Mesendoderm (in vitro differentiated cells): ENCODE measurements around the gene CTBP1.
A peak's percentile ranks its signal among the peaks of the same experiment; 100 is the strongest.

Experiments
- DNase-seq: peaks from one replicate; pipeline ENCODE4 v3.0.0; 2013
- H2AK5ac ChIP-seq: 2 replicates; pipeline ENCODE4 v1.6.1; 2013; ENCODE audit warnings: low read length, inconsistent platforms
- H2BK120ac ChIP-seq: 2 replicates; pipeline ENCODE4 v1.6.1; 2013; ENCODE audit warnings: low read depth, mild to moderate bottlenecking, low read length, moderate library complexity, mixed read lengths
- H2BK15ac ChIP-seq: replicated peaks from 2 replicates; pipeline ENCODE4 v1.6.1; 2013; ENCODE audit warnings: low read depth, mild to moderate bottlenecking, moderate library complexity
- H2BK5ac ChIP-seq: 2 replicates; pipeline ENCODE4 v1.6.1; 2013; ENCODE audit warnings: low read length, inconsistent platforms
- H3K18ac ChIP-seq: 2 replicates; pipeline ENCODE4 v1.6.1; 2013; ENCODE audit warnings: mild to moderate bottlenecking, low read length, mixed read lengths
- H3K23ac ChIP-seq: one replicate; pipeline ENCODE4 v1.6.1; 2013; ENCODE audit warnings: low read length
- H3K27ac ChIP-seq: 2 replicates; pipeline ENCODE4 v1.5.1; 2013; ENCODE audit warnings: low read depth, mild to moderate bottlenecking, inconsistent platforms, low read length, moderate library complexity
- H3K27me3 ChIP-seq: 2 replicates; pipeline ENCODE4 v1.6.1; 2013; ENCODE audit warnings: low read length, control low read depth, mild to moderate bottlenecking, inconsistent platforms; ENCODE audit not compliant: insufficient read depth, poor library complexity
- H3K36me3 ChIP-seq: 2 replicates; pipeline ENCODE4 v1.6.1; 2013; ENCODE audit warnings: low read length, inconsistent platforms; ENCODE audit not compliant: control insufficient read depth, insufficient read depth
- H3K4ac ChIP-seq: one replicate; pipeline ENCODE4 v1.6.1; 2013; ENCODE audit warnings: low read depth, mild to moderate bottlenecking, low read length, moderate library complexity
- H3K4me1 ChIP-seq: 2 replicates; pipeline ENCODE4 v1.6.1; 2013; ENCODE audit warnings: low read depth, low read length, inconsistent platforms; ENCODE audit not compliant: control insufficient read depth
- H3K4me2 ChIP-seq: 2 replicates; pipeline ENCODE4 v1.6.1; 2013; ENCODE audit warnings: low read length
- H3K4me3 ChIP-seq: 2 replicates; pipeline ENCODE4 v1.5.1; 2013; ENCODE audit warnings: mild to moderate bottlenecking, low read length
- H3K56ac ChIP-seq: one replicate; pipeline ENCODE4 v1.6.1; 2013; ENCODE audit warnings: low read length
- H3K79me1 ChIP-seq: 2 replicates; pipeline ENCODE4 v1.6.1; 2013; ENCODE audit warnings: low read length, inconsistent platforms
- H3K79me2 ChIP-seq: 2 replicates; pipeline ENCODE4 v1.6.1; 2013; ENCODE audit warnings: mild to moderate bottlenecking, low read length; ENCODE audit not compliant: control insufficient read depth, insufficient read depth
- H3K9ac ChIP-seq: 2 replicates; pipeline ENCODE4 v1.6.1; 2013; ENCODE audit warnings: low read length, inconsistent platforms
- H4K5ac ChIP-seq: one replicate; pipeline ENCODE4 v1.6.1; 2013; ENCODE audit warnings: low read length
- H4K8ac ChIP-seq: one replicate; pipeline ENCODE4 v1.6.1; 2013; ENCODE audit warnings: low read depth, mild to moderate bottlenecking, control low read depth, low read length, moderate library complexity
- WGBS: extraction: QIAGEN DNeasy Blood & Tissue Kit; methylation state at CpG from one replicate; pipeline ENCODE4 v1.1.7; 2013; ENCODE audit warnings: low lambda C conversion rate, missing lambda C conversion rate; ENCODE audit not compliant: insufficient coverage; ENCODE audit errors: extremely low coverage; 5-methylcytosine and 5-hydroxymethylcytosine counted together

Gene CTBP1

GRCh38 chr4:1250527-1250812 lies 1.5 kb upstream of the CTBP1 start:
- Histone ChIP-seq H3K79me2 (peaks cover 25% of the 10 kb centered on the region), H3K23ac (no peak overlapping the region), H3K36me3 (no peaks in the 10 kb centered on the region), H3K79me1 (peaks cover 9% of the 10 kb centered on the region), H3K18ac (no peak overlapping the region), H2BK15ac (no peak overlapping the region), H3K4me1 (peaks cover 5% of the 10 kb centered on the region), H2AK5ac (no peak overlapping the region), H2BK5ac (no peak overlapping the region), H3K27ac (no peak overlapping the region), H2BK120ac (no peak overlapping the region), H4K8ac (no peak overlapping the region), H3K4ac (no peak overlapping the region), H3K4me3 (no peak overlapping the region), H3K27me3 (no peaks in the 10 kb centered on the region), H3K4me2 (no peak overlapping the region), H3K56ac (no peak overlapping the region), H3K9ac (no peak overlapping the region), H4K5ac (no peak overlapping the region)
- WGBS: no CpG with 5 or more reads among the region's 7 CpGs
- no peak for DNase-seq

GRCh38 chr4:1249731-1250526 lies 999 bp upstream of the CTBP1 start:
- WGBS: no CpG with 5 or more reads among the region's 39 CpGs
- H3K79me2 ChIP-seq: peaks cover 30% of the 10 kb centered on the region
- H2BK15ac ChIP-seq: no peak overlapping the region
- H3K4ac ChIP-seq: peak overlapping the region; percentile 82
- H3K23ac ChIP-seq: no peak overlapping the region
- H2AK5ac ChIP-seq: peak overlapping the region; percentile 18
- H2BK120ac ChIP-seq: peak overlapping the region; percentile 6
- H3K18ac ChIP-seq: peak overlapping the region; percentile 91
- no peak for DNase-seq
- H2BK5ac ChIP-seq: no peak overlapping the region
- H3K27ac ChIP-seq: peak overlapping the region; percentile 91
- peak overlapping the region; percentile 40 for H3K4me2 ChIP-seq
- H4K5ac ChIP-seq: no peak overlapping the region
- H3K4me3 ChIP-seq: peak overlapping the region; percentile 8
- no peaks in the 10 kb centered on the region for H3K27me3 ChIP-seq
- H4K8ac ChIP-seq: no peak overlapping the region
- H3K36me3 ChIP-seq: no peaks in the 10 kb centered on the region
- peak overlapping the region; percentile 80 for H3K9ac ChIP-seq
- peaks cover 5% of the 10 kb centered on the region for H3K4me1 ChIP-seq
- peak overlapping the region; percentile 94 for H3K56ac ChIP-seq
- H3K79me1 ChIP-seq: peaks cover 9% of the 10 kb centered on the region

GRCh38 chr4:1249148-1249730 lies 309 bp upstream of the CTBP1 start:
- no peaks in the 10 kb centered on the region for H3K27me3 ChIP-seq
- no peak overlapping the region for H2AK5ac ChIP-seq
- H3K56ac ChIP-seq: peak overlapping the region; percentile 94
- H3K27ac ChIP-seq: peak overlapping the region; percentile 91
- DNase-seq: peak; percentile 89
- no peak overlapping the region for H2BK5ac ChIP-seq
- peaks cover 9% of the 10 kb centered on the region for H3K79me1 ChIP-seq
- H3K4me3 ChIP-seq: peak overlapping the region; percentile 30
- peak overlapping the region; percentile 40 for H3K4me2 ChIP-seq
- H4K8ac ChIP-seq: peak overlapping the region; percentile 87
- H3K4me1 ChIP-seq: peaks cover 5% of the 10 kb centered on the region
- H3K9ac ChIP-seq: peak overlapping the region; percentile 80
- H3K23ac ChIP-seq: no peak overlapping the region
- H3K79me2 ChIP-seq: peaks cover 37% of the 10 kb centered on the region
- H3K18ac ChIP-seq: peak overlapping the region; percentile 91
- H2BK15ac ChIP-seq: no peak overlapping the region
- peak overlapping the region; percentile 82 for H3K4ac ChIP-seq
- peak overlapping the region; percentile 6 for H2BK120ac ChIP-seq
- no CpG with 5 or more reads among the region's 86 CpGs for WGBS
- no peak overlapping the region for H4K5ac ChIP-seq
- no peaks in the 10 kb centered on the region for H3K36me3 ChIP-seq

- H2BK120ac ChIP-seq: peak overlapping the region; percentile 29
- peak overlapping the region; percentile 89 for H3K4me3 ChIP-seq
- H2BK5ac ChIP-seq: no peak overlapping the region
- WGBS: no CpG with 5 or more reads among the region's 40 CpGs
- no peaks in the 10 kb centered on the region for H3K27me3 ChIP-seq
- H4K5ac ChIP-seq: no peak overlapping the region
- H3K4me1 ChIP-seq: peaks cover 5% of the 10 kb centered on the region
- peak overlapping the region; percentile 45 for H3K23ac ChIP-seq
- peak overlapping the region; percentile 97 for H3K4ac ChIP-seq
- peak overlapping the region; percentile 78 for H4K8ac ChIP-seq
- H3K79me1 ChIP-seq: peaks cover 13% of the 10 kb centered on the region
- H3K18ac ChIP-seq: peak overlapping the region; percentile 89
- H3K56ac ChIP-seq: peak overlapping the region; percentile 96
- H3K9ac ChIP-seq: peak overlapping the region; percentile 98
- no peak for DNase-seq
- no peaks in the 10 kb centered on the region for H3K36me3 ChIP-seq
- no peak overlapping the region for H2BK15ac ChIP-seq
- peak overlapping the region; percentile 90 for H3K27ac ChIP-seq
- peaks cover 51% of the 10 kb centered on the region for H3K79me2 ChIP-seq
- no peak overlapping the region for H2AK5ac ChIP-seq
- H3K4me2 ChIP-seq: peak overlapping the region; percentile 75
Measured at GRCh38 chr4:1247864-1248244, 1.1 kb downstream of the CTBP1 start.

- peaks cover 14% of the 10 kb centered on the region for H3K79me1 ChIP-seq
- H4K5ac ChIP-seq: no peak overlapping the region
- DNase-seq: peak; percentile 13
- H2AK5ac ChIP-seq: no peak overlapping the region
- peak overlapping the region; percentile 78 for H4K8ac ChIP-seq
- H2BK120ac ChIP-seq: no peak overlapping the region
- H3K27ac ChIP-seq: peak overlapping the region; percentile 90
- H3K4me2 ChIP-seq: peak overlapping the region; percentile 81
- peak overlapping the region; percentile 89 for H3K18ac ChIP-seq
- peak overlapping the region; percentile 98 for H3K9ac ChIP-seq
- H3K36me3 ChIP-seq: no peaks in the 10 kb centered on the region
- peak overlapping the region; percentile 96 for H3K56ac ChIP-seq
- H2BK5ac ChIP-seq: no peak overlapping the region
- H3K4ac ChIP-seq: peak overlapping the region; percentile 97
- peaks cover 5% of the 10 kb centered on the region for H3K4me1 ChIP-seq
- peak overlapping the region; percentile 89 for H3K4me3 ChIP-seq
- WGBS: no CpG with 5 or more reads among the region's 48 CpGs
- H3K79me2 ChIP-seq: peaks cover 57% of the 10 kb centered on the region
- no peaks in the 10 kb centered on the region for H3K27me3 ChIP-seq
- H3K23ac ChIP-seq: peak overlapping the region; percentile 98
- H2BK15ac ChIP-seq: no peak overlapping the region
Measured at GRCh38 chr4:1246901-1247863, 1.7 kb downstream of the CTBP1 start.
